GM23338 (cell line): ENCODE measurements around the gene ANOS1. TPM values are rescaled to one million over a fixed set of nuclear protein-coding genes. Genes with fewer than 3 reads are reported as not detected.

Experiments
- ATAC-seq: fragments of 200-7000 bp; cut with Tn5 transposase; 3 replicates; pipeline ENCODE4 v1.9.1; 2020
- DNase-seq: peaks from one replicate; pipeline ENCODE4 v3.0.0-alpha.2; 2015; ENCODE audit warnings: low spot score
- H2AFZ ChIP-seq: fragments of 200-600 bp; sonication (generic); 2 replicates; pipeline ENCODE4 v1.8.0; 2016; ENCODE audit warnings: antibody characterized with exemption, mild to moderate bottlenecking, moderate library complexity
- H3F3A ChIP-seq: fragments of 200-600 bp; sonication (generic); replicated peaks from 2 replicates; pipeline ENCODE4 v1.8.0; 2017; ENCODE audit warnings: antibody characterized with exemption, mixed run types, low read depth
- H3K27ac ChIP-seq: fragments of 200-600 bp; sonication (generic); 2 replicates; pipeline ENCODE4 v1.6.1; 2016; ENCODE audit warnings: low read depth
- H3K27me3 ChIP-seq: fragments of 200-600 bp; sonication (generic); 2 replicates; pipeline ENCODE4 v1.8.0; 2016; ENCODE audit warnings: mild to moderate bottlenecking, mixed run types, moderate library complexity; ENCODE audit not compliant: insufficient read depth
- H3K36me3 ChIP-seq: fragments of 200-600 bp; sonication (generic); 2 replicates; pipeline ENCODE4 v1.8.0; 2016; ENCODE audit warnings: mild to moderate bottlenecking; ENCODE audit not compliant: insufficient read depth
- H3K4me1 ChIP-seq: fragments of 200-600 bp; sonication (generic); 2 replicates; pipeline ENCODE4 v1.8.0; 2016; ENCODE audit warnings: mild to moderate bottlenecking, moderate library complexity; ENCODE audit not compliant: insufficient read depth
- H3K4me2 ChIP-seq: fragments of 200-600 bp; sonication (generic); 2 replicates; pipeline ENCODE4 v1.7.1; 2017; ENCODE audit warnings: mixed run types
- H3K4me3 ChIP-seq: fragments of 200-600 bp; sonication (generic); 2 replicates; pipeline ENCODE4 v1.6.1; 2016; ENCODE audit warnings: mixed run types
- H3K79me2 ChIP-seq: fragments of 200-600 bp; sonication (generic); replicated peaks from 2 replicates; pipeline ENCODE4 v1.8.0; 2017; ENCODE audit warnings: mild to moderate bottlenecking; ENCODE audit not compliant: insufficient read depth
- H3K9me2 ChIP-seq: fragments of 200-600 bp; sonication (generic); 2 replicates; pipeline ENCODE4 v1.8.0; 2017; ENCODE audit not compliant: insufficient read depth
- H4K20me1 ChIP-seq: fragments of 200-600 bp; sonication (generic); replicated peaks from 2 replicates; pipeline ENCODE4 v1.8.0; 2017; ENCODE audit warnings: mild to moderate bottlenecking; ENCODE audit not compliant: insufficient read depth
- H3K27ac Mint-ChIP-seq: 2 replicates; pipeline ENCODE4 v1.8.0; 2020; ENCODE audit warnings: inconsistent platforms, mild to moderate bottlenecking, moderate library complexity, mixed read lengths
- H3K27me3 Mint-ChIP-seq: 3 replicates; pipeline ENCODE4 v1.8.0; 2022; ENCODE audit warnings: low read depth, mild to moderate bottlenecking, moderate library complexity, mixed read lengths, inconsistent platforms; ENCODE audit not compliant: insufficient read depth, poor library complexity
- H3K36me3 Mint-ChIP-seq: 3 replicates; pipeline ENCODE4 v1.8.0; 2021; ENCODE audit warnings: low read depth, mild to moderate bottlenecking, inconsistent platforms, moderate library complexity, mixed read lengths
- H3K4me1 Mint-ChIP-seq: 3 replicates; pipeline ENCODE4 v1.8.0; 2020; ENCODE audit warnings: mild to moderate bottlenecking, inconsistent platforms, mixed read lengths
- H3K4me3 Mint-ChIP-seq: 3 replicates; pipeline ENCODE4 v1.8.0; 2021; ENCODE audit warnings: moderate library complexity, mild to moderate bottlenecking, inconsistent platforms, mixed read lengths
- H3K9me3 Mint-ChIP-seq: 3 replicates; pipeline ENCODE4 v1.8.0; 2020; ENCODE audit warnings: moderate library complexity, mild to moderate bottlenecking, inconsistent platforms, mixed read lengths
- CREB1 ChIP-seq: fragments of 250-450 bp; sonication (Bioruptor Pico); IDR thresholded peaks from 2 replicates; pipeline ENCODE4 v1.5.0; 2020; ENCODE audit warnings: low read depth, mild to moderate bottlenecking, moderate library complexity
- EZH2 ChIP-seq: fragments of 200-600 bp; sonication (generic); IDR thresholded peaks from one replicate; pipeline ENCODE4 v1.8.0; 2017; ENCODE audit warnings: antibody characterized with exemption, mild to moderate bottlenecking, low read depth; ENCODE audit not compliant: unreplicated experiment
- EZH2phosphoT487 ChIP-seq: fragments of 200-600 bp; sonication (generic); IDR thresholded peaks from one replicate; pipeline ENCODE4 v1.8.1; 2018; ENCODE audit warnings: antibody characterized with exemption; ENCODE audit not compliant: unreplicated experiment
- JUNB ChIP-seq: IDR thresholded peaks from one replicate; pipeline ENCODE4 v1.6.1; 2016; ENCODE audit warnings: antibody characterized with exemption; ENCODE audit not compliant: unreplicated experiment
- NANOG ChIP-seq: IDR thresholded peaks from 2 replicates; pipeline ENCODE4 v1.6.1; 2016; ENCODE audit warnings: antibody characterized with exemption, borderline replicate concordance
- POLR2AphosphoS5 ChIP-seq: IDR thresholded peaks from 2 replicates; pipeline ENCODE4 v1.6.1; 2016; ENCODE audit warnings: antibody characterized with exemption, low read depth
- STAT1 ChIP-seq: IDR thresholded peaks from one replicate; pipeline ENCODE4 v1.6.1; 2016; ENCODE audit warnings: antibody characterized with exemption; ENCODE audit not compliant: unreplicated experiment
- ZNF114 ChIP-seq: fragments of 250-450 bp; sonication (Bioruptor Pico); IDR thresholded peaks from 2 replicates; pipeline ENCODE4 v1.5.0; 2020; ENCODE audit warnings: mild to moderate bottlenecking, moderate library complexity
- ZNF331 ChIP-seq: fragments of 250-450 bp; sonication (Bioruptor Pico); IDR thresholded peaks from 2 replicates; pipeline ENCODE4 v1.5.0; 2020; ENCODE audit warnings: low read depth, mild to moderate bottlenecking, moderate library complexity
- polyA plus RNA-seq: library from polyadenylated mRNA; unstranded; fragments of >200 nt; fragmentation: Nextera tagmentation; extraction: Ambion mirVana; gene quantifications from 2 replicates; pipeline ENCODE4 v1.2.1, GENCODE V29; 2016
- total RNA-seq: library from RNA; depleted of rRNA; stranded (reverse); fragments of >200 nt; shearing (Covaris generic); gene quantifications from 2 replicates; pipeline ENCODE4 v1.2.3, GENCODE V29; 2014
- TF ChIP-seq, protein P1 (sequence below), 2 experiments: fragments of 200-600 bp in 1 of 2; sonication (generic) in 1 of 2; conservative IDR thresholded peaks; 2 replicates each; pipeline versions ENCODE4 v1.5.1 to v1.6.1; 2016 to 2017; ENCODE audit warnings: antibody characterized with exemption in 2 of 2, low read depth in 2 of 2, mild to moderate bottlenecking in 2 of 2, moderate library complexity in 1 of 2
- TF ChIP-seq, protein P2 (sequence below): IDR thresholded peaks from one replicate; pipeline ENCODE4 v1.6.1; 2018; ENCODE audit warnings: antibody characterized with exemption; ENCODE audit not compliant: unreplicated experiment
- TF ChIP-seq, protein P3 (sequence below): fragments of 250-450 bp; sonication (Bioruptor Pico); IDR thresholded peaks from 2 replicates; pipeline ENCODE4 v1.5.0; 2020; ENCODE audit warnings: mild to moderate bottlenecking, moderate library complexity
- TF ChIP-seq, protein P4 (sequence below): IDR thresholded peaks from 2 replicates; pipeline ENCODE4 v1.6.1; 2016; ENCODE audit warnings: antibody characterized with exemption

Gene ANOS1
- total and polyA plus RNA-seq, 2 experiments from 2014 or later, result 21.8 to 68.5 TPM

DNA sequence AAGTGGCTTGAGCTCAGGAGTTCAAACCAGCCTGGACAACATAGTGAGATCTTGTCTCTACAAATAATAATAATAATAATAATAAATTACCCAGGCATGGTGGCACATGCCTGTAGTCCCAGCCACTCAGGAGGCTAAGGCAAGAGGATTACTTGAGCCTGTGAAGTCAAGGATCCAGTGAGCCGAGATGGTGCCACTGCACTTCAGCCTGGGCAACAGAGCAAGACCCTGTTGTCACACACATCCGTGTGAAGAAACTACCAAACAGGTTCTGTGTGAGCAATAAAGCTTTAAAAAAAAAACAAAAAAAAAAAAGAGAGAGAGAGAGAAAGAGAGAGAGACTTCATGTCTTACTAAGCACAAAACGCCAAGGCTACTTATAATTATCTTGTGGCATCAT lies 42.5 kb downstream of the ANOS1 start:
- ATAC-seq (no peak), DNase-seq (no peak)
- Mint-ChIP-seq H3K36me3 (peaks cover 49% of the 10 kb centered on the region), H3K27me3 (no peaks in the 10 kb centered on the region), H3K27ac (peak overlapping the region; percentile 96), H3K9me3 (no peaks in the 10 kb centered on the region), H3K4me1 (peaks cover 60% of the 10 kb centered on the region), H3K4me3 (no peak overlapping the region)
- Histone ChIP-seq H4K20me1 (no peaks in the 10 kb centered on the region), H3K4me1 (peaks cover 53% of the 10 kb centered on the region), H3K27ac (peak overlapping the region; percentile 99), H2AFZ (no peak overlapping the region), H3K79me2 (peaks cover 49% of the 10 kb centered on the region), H3K4me3 (no peak overlapping the region), H3K4me2 (no peak overlapping the region), H3F3A (peaks cover 8% of the 10 kb centered on the region), H3K9me2 (no peaks in the 10 kb centered on the region), H3K36me3 (no peaks in the 10 kb centered on the region), H3K27me3 (no peaks in the 10 kb centered on the region)
- TF ChIP-seq POLR2AphosphoS5, result no peak
- TF ChIP-seq EZH2phosphoT487, result no peak
- TF ChIP-seq ZNF114 (CRISPR knock-in tag), result no peak
- no peak for TF ChIP-seq JUNB
- TF ChIP-seq CREB1, result no peak
- TF ChIP-seq, protein P1, sequence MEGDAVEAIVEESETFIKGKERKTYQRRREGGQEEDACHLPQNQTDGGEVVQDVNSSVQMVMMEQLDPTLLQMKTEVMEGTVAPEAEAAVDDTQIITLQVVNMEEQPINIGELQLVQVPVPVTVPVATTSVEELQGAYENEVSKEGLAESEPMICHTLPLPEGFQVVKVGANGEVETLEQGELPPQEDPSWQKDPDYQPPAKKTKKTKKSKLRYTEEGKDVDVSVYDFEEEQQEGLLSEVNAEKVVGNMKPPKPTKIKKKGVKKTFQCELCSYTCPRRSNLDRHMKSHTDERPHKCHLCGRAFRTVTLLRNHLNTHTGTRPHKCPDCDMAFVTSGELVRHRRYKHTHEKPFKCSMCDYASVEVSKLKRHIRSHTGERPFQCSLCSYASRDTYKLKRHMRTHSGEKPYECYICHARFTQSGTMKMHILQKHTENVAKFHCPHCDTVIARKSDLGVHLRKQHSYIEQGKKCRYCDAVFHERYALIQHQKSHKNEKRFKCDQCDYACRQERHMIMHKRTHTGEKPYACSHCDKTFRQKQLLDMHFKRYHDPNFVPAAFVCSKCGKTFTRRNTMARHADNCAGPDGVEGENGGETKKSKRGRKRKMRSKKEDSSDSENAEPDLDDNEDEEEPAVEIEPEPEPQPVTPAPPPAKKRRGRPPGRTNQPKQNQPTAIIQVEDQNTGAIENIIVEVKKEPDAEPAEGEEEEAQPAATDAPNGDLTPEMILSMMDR (conservative IDR thresholded peaks at IDR 0.05; ENCODE audit: low read depth in 2 of 2), result no peak
- TF ChIP-seq ZNF331, result no peak
- no peak for TF ChIP-seq STAT1
- TF ChIP-seq, protein P2, sequence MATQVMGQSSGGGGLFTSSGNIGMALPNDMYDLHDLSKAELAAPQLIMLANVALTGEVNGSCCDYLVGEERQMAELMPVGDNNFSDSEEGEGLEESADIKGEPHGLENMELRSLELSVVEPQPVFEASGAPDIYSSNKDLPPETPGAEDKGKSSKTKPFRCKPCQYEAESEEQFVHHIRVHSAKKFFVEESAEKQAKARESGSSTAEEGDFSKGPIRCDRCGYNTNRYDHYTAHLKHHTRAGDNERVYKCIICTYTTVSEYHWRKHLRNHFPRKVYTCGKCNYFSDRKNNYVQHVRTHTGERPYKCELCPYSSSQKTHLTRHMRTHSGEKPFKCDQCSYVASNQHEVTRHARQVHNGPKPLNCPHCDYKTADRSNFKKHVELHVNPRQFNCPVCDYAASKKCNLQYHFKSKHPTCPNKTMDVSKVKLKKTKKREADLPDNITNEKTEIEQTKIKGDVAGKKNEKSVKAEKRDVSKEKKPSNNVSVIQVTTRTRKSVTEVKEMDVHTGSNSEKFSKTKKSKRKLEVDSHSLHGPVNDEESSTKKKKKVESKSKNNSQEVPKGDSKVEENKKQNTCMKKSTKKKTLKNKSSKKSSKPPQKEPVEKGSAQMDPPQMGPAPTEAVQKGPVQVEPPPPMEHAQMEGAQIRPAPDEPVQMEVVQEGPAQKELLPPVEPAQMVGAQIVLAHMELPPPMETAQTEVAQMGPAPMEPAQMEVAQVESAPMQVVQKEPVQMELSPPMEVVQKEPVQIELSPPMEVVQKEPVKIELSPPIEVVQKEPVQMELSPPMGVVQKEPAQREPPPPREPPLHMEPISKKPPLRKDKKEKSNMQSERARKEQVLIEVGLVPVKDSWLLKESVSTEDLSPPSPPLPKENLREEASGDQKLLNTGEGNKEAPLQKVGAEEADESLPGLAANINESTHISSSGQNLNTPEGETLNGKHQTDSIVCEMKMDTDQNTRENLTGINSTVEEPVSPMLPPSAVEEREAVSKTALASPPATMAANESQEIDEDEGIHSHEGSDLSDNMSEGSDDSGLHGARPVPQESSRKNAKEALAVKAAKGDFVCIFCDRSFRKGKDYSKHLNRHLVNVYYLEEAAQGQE, result no peak
- TF ChIP-seq, protein P3, sequence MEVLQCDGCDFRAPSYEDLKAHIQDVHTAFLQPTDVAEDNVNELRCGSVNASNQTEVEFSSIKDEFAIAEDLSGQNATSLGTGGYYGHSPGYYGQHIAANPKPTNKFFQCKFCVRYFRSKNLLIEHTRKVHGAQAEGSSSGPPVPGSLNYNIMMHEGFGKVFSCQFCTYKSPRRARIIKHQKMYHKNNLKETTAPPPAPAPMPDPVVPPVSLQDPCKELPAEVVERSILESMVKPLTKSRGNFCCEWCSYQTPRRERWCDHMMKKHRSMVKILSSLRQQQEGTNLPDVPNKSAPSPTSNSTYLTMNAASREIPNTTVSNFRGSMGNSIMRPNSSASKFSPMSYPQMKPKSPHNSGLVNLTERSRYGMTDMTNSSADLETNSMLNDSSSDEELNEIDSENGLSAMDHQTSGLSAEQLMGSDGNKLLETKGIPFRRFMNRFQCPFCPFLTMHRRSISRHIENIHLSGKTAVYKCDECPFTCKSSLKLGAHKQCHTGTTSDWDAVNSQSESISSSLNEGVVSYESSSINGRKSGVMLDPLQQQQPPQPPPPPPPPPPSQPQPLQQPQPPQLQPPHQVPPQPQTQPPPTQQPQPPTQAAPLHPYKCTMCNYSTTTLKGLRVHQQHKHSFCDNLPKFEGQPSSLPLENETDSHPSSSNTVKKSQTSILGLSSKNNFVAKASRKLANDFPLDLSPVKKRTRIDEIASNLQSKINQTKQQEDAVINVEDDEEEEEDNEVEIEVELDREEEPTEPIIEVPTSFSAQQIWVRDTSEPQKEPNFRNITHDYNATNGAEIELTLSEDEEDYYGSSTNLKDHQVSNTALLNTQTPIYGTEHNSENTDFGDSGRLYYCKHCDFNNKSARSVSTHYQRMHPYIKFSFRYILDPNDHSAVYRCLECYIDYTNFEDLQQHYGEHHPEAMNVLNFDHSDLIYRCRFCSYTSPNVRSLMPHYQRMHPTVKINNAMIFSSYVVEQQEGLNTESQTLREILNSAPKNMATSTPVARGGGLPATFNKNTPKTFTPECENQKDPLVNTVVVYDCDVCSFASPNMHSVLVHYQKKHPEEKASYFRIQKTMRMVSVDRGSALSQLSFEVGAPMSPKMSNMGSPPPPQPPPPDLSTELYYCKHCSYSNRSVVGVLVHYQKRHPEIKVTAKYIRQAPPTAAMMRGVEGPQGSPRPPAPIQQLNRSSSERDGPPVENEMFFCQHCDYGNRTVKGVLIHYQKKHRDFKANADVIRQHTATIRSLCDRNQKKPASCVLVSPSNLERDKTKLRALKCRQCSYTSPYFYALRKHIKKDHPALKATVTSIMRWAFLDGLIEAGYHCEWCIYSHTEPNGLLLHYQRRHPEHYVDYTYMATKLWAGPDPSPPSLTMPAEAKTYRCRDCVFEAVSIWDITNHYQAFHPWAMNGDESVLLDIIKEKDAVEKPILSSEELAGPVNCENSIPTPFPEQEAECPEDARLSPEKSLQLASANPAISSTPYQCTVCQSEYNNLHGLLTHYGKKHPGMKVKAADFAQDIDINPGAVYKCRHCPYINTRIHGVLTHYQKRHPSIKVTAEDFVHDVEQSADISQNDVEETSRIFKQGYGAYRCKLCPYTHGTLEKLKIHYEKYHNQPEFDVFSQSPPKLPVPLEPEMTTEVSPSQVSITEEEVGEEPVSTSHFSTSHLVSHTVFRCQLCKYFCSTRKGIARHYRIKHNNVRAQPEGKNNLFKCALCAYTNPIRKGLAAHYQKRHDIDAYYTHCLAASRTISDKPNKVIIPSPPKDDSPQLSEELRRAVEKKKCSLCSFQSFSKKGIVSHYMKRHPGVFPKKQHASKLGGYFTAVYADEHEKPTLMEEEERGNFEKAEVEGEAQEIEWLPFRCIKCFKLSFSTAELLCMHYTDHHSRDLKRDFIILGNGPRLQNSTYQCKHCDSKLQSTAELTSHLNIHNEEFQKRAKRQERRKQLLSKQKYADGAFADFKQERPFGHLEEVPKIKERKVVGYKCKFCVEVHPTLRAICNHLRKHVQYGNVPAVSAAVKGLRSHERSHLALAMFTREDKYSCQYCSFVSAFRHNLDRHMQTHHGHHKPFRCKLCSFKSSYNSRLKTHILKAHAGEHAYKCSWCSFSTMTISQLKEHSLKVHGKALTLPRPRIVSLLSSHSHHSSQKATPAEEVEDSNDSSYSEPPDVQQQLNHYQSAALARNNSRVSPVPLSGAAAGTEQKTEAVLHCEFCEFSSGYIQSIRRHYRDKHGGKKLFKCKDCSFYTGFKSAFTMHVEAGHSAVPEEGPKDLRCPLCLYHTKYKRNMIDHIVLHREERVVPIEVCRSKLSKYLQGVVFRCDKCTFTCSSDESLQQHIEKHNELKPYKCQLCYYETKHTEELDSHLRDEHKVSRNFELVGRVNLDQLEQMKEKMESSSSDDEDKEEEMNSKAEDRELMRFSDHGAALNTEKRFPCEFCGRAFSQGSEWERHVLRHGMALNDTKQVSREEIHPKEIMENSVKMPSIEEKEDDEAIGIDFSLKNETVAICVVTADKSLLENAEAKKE (CRISPR knock-in tag), result no peak
- TF ChIP-seq, protein P4, sequence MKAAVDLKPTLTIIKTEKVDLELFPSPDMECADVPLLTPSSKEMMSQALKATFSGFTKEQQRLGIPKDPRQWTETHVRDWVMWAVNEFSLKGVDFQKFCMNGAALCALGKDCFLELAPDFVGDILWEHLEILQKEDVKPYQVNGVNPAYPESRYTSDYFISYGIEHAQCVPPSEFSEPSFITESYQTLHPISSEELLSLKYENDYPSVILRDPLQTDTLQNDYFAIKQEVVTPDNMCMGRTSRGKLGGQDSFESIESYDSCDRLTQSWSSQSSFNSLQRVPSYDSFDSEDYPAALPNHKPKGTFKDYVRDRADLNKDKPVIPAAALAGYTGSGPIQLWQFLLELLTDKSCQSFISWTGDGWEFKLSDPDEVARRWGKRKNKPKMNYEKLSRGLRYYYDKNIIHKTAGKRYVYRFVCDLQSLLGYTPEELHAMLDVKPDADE, result no peak
- TF ChIP-seq NANOG, result no peak
- TF ChIP-seq EZH2, result no peak
